ENCODE data around the gene SLC26A6. TPM values are rescaled to one million over a fixed set of nuclear protein-coding genes. Genes with fewer than 3 reads are reported as not detected.

SLC26A6 gene
- total and polyA plus RNA-seq, 7 experiments from 2014 or later, result 3.5 to 37.6 (median 21.0) TPM

- peak overlapping the region; percentile 70 for H3K27ac ChIP-seq (ENCODE audit: low read depth, low read length)
- Mint-ChIP-seq H3K9me3 (no peaks in the 10 kb centered on the region), H3K27ac (no peak overlapping the region), H3K27me3 (no peaks in the 10 kb centered on the region), H3K4me1 (peaks cover 4 to 31% (median 22%) of the 10 kb centered on the region in 7 donors), H3K4me3 (peak overlapping the region; percentile 79 to 92 (median 88)), H3K36me3 (peaks cover 0 to 4% (median 0%) of the 10 kb centered on the region in 5 donors)
- peaks cover 0 to 5% (median 0%) of the 10 kb centered on the region in 3 experiments for H3K36me3 ChIP-seq (ENCODE audit: control insufficient read depth in 2 of 3, insufficient read depth in 3 of 3, low read length in 3 of 3)
- intact Hi-C loops (cut with micrococcal nuclease), result loop anchor here in 1 of 2 donors (5.0 to 10.0 kb wide), 3 partner anchors 39 to 706 kb away; partner anchors contain the start of genes COL7A1, NME6 and USP4
- POLR2A ChIA-PET, result interaction anchor here (0.7 to 3.0 kb wide), 8 partner anchors 13 to 484 kb away, joined by 3 to 9 read pairs (median 4); partner anchors contain the start of genes CCDC51, CELSR3, UQCRC1 and USP19
- no peaks in the 10 kb centered on the region for H3K9me3 ChIP-seq (ENCODE audit: control insufficient read depth in 2 of 3, low read length in 3 of 3)
- no peaks in the 10 kb centered on the region for H3K27me3 ChIP-seq (ENCODE audit: control insufficient read depth in 2 of 2, insufficient read depth in 2 of 2, low read length in 2 of 2)
- CTCF ChIA-PET, result interaction anchor here (2.4 kb wide), 1 partner anchor 48 kb away, joined by 7 read pairs; no protein-coding TSS in a partner anchor
- H3K4me3 ChIP-seq (ENCODE audit: low read length), result peak overlapping the region; percentile 76
- ATAC-seq (no peak), DNase-seq (no peak)
- peaks cover 0 to 11% of the 10 kb centered on the region in 2 donors for H3K4me1 ChIP-seq (ENCODE audit: control insufficient read depth in 2 of 2, insufficient read depth in 2 of 2, low read length in 2 of 2)
These were observed 941 bp upstream of the SLC26A6 start for GRCh38 chr3:48636149-48636655.

- Mint-ChIP-seq H3K27ac (peak overlapping the region in 3 of 9 donors; percentile 20 to 45 (median 38)), H3K36me3 (peaks cover 0 to 9% (median 0%) of the 10 kb centered on the region in 5 donors), H3K27me3 (no peaks in the 10 kb centered on the region), H3K4me1 (peaks cover 4 to 31% (median 22%) of the 10 kb centered on the region in 7 donors), H3K9me3 (no peaks in the 10 kb centered on the region), H3K4me3 (peak overlapping the region; percentile 79 to 92 (median 88))
- intact Hi-C loops (cut with micrococcal nuclease), result loop anchor here (1.0 to 10.0 kb wide), 13 partner anchors 22 to 708 kb away; partner anchors contain the start of genes NME6 (in 2 of the 2), QRICH1 (in 2 of the 2), UQCRC1 (in 2 of the 2) and CDC25A (in 1 of the 2)
- Histone ChIP-seq H3K4me3 (ENCODE audit: low read length) (peak overlapping the region; percentile 76), H3K4me1 (ENCODE audit: control insufficient read depth in 2 of 2, insufficient read depth in 2 of 2, low read length in 2 of 2) (peaks cover 0 to 11% of the 10 kb centered on the region in 2 donors), H3K9me3 (ENCODE audit: control insufficient read depth in 2 of 3, low read length in 3 of 3) (no peaks in the 10 kb centered on the region), H3K27me3 (ENCODE audit: control insufficient read depth in 2 of 2, insufficient read depth in 2 of 2, low read length in 2 of 2) (no peaks in the 10 kb centered on the region), H3K27ac (ENCODE audit: low read depth, low read length) (peak overlapping the region; percentile 70), H3K36me3 (ENCODE audit: control insufficient read depth in 2 of 3, insufficient read depth in 3 of 3, low read length in 3 of 3) (peaks cover 0 to 5% (median 0%) of the 10 kb centered on the region in 3 experiments)
- ChIA-PET CTCF (interaction anchor here (0.6 to 2.4 kb wide), 6 partner anchors 22 to 199 kb away, joined by 3 to 7 read pairs (median 4); no protein-coding TSS in a partner anchor), POLR2A (interaction anchor here (0.6 to 3.0 kb wide), 6 partner anchors 12 to 234 kb away, joined by 3 to 9 read pairs (median 6); partner anchors contain the start of genes CELSR3, PFKFB4 and UQCRC1)
- DNase-seq, result peak in 3 of 9 donors; percentile 10 to 66 (median 28)
- peak; percentile 19 for ATAC-seq
These were observed 520 bp downstream of the SLC26A6 start for GRCh38 chr3:48634661-48635221.

GRCh38 chr3:48633743-48634142 lies 1.5 kb downstream of the SLC26A6 start:
- Mint-ChIP-seq H3K27ac (peak overlapping the region in 1 of 9 donors; percentile 45), H3K27me3 (no peaks in the 10 kb centered on the region), H3K9me3 (no peaks in the 10 kb centered on the region), H3K4me1 (peaks cover 4 to 31% (median 19%) of the 10 kb centered on the region in 7 donors), H3K4me3 (peak overlapping the region; percentile 33 to 92 (median 88)), H3K36me3 (peaks cover 0 to 13% (median 0%) of the 10 kb centered on the region in 5 donors)
- ATAC-seq (no peak), DNase-seq (no peak)
- Histone ChIP-seq H3K4me3 (ENCODE audit: low read length) (no peak overlapping the region), H3K4me1 (ENCODE audit: control insufficient read depth in 2 of 2, insufficient read depth in 2 of 2, low read length in 2 of 2) (peaks cover 0 to 11% of the 10 kb centered on the region in 2 donors), H3K27ac (ENCODE audit: low read depth, low read length) (no peak overlapping the region), H3K27me3 (ENCODE audit: control insufficient read depth in 2 of 2, insufficient read depth in 2 of 2, low read length in 2 of 2) (no peaks in the 10 kb centered on the region), H3K9me3 (ENCODE audit: control insufficient read depth in 2 of 3, low read length in 3 of 3) (no peaks in the 10 kb centered on the region), H3K36me3 (ENCODE audit: control insufficient read depth in 2 of 3, insufficient read depth in 3 of 3, low read length in 3 of 3) (peaks cover 0 to 7% (median 0%) of the 10 kb centered on the region in 3 experiments)
- intact Hi-C loops (cut with micrococcal nuclease), result loop anchor here in 1 of 2 donors (10.0 kb wide), 1 partner anchor 329 kb away; the partner anchor contains the start of gene NME6
- POLR2A ChIA-PET, result interaction anchor here (1.3 to 2.0 kb wide), 2 partner anchors 23 to 77 kb away, joined by 3 to 5 read pairs; partner anchors contain the start of gene PFKFB4
- CTCF ChIA-PET, result interaction anchor here (1.1 to 1.3 kb wide), 2 partner anchors 55 to 100 kb away, joined by 3 to 4 read pairs; no protein-coding TSS in a partner anchor

GRCh38 chr3:48633256-48633655 lies 2.0 kb downstream of the SLC26A6 start:
- no peak for DNase-seq
- no peak for ATAC-seq
- Mint-ChIP-seq H3K27ac (no peak overlapping the region), H3K27me3 (no peaks in the 10 kb centered on the region), H3K9me3 (no peaks in the 10 kb centered on the region), H3K4me3 (peak overlapping the region in 6 of 10 donors; percentile 9 to 90 (median 22)), H3K4me1 (peaks cover 4 to 31% (median 19%) of the 10 kb centered on the region in 7 donors), H3K36me3 (peaks cover 0 to 13% (median 0%) of the 10 kb centered on the region in 5 donors)
- H3K27me3 ChIP-seq (ENCODE audit: control insufficient read depth in 2 of 2, insufficient read depth in 2 of 2, low read length in 2 of 2), result no peaks in the 10 kb centered on the region
- H3K4me3 ChIP-seq (ENCODE audit: low read length), result no peak overlapping the region
- ChIA-PET CTCF (interaction anchor here (1.1 kb wide), 1 partner anchor 99 kb away, joined by 4 read pairs; no protein-coding TSS in a partner anchor), POLR2A (interaction anchor here (1.3 to 2.0 kb wide), 2 partner anchors 23 to 76 kb away, joined by 3 to 5 read pairs; partner anchors contain the start of gene PFKFB4)
- intact Hi-C loops (cut with micrococcal nuclease), result loop anchor here in 1 of 2 donors (10.0 kb wide), 1 partner anchor 328 kb away; the partner anchor contains the start of gene NME6
- H3K27ac ChIP-seq (ENCODE audit: low read depth, low read length), result no peak overlapping the region
- peaks cover 0 to 11% of the 10 kb centered on the region in 2 donors for H3K4me1 ChIP-seq (ENCODE audit: control insufficient read depth in 2 of 2, insufficient read depth in 2 of 2, low read length in 2 of 2)
- H3K36me3 ChIP-seq (ENCODE audit: control insufficient read depth in 2 of 3, insufficient read depth in 3 of 3, low read length in 3 of 3), result peaks cover 0 to 12% (median 0%) of the 10 kb centered on the region in 3 experiments
- no peaks in the 10 kb centered on the region for H3K9me3 ChIP-seq (ENCODE audit: control insufficient read depth in 2 of 3, low read length in 3 of 3)

- Histone ChIP-seq H3K27ac (ENCODE audit: low read depth, low read length) (no peak overlapping the region), H3K27me3 (ENCODE audit: control insufficient read depth in 2 of 2, insufficient read depth in 2 of 2, low read length in 2 of 2) (no peaks in the 10 kb centered on the region), H3K4me3 (ENCODE audit: low read length) (no peak overlapping the region), H3K36me3 (ENCODE audit: control insufficient read depth in 2 of 3, insufficient read depth in 3 of 3, low read length in 3 of 3) (peaks cover 0 to 27% (median 0%) of the 10 kb centered on the region in 3 experiments), H3K4me1 (ENCODE audit: control insufficient read depth in 2 of 2, insufficient read depth in 2 of 2, low read length in 2 of 2) (peaks cover 0 to 11% of the 10 kb centered on the region in 2 donors), H3K9me3 (ENCODE audit: control insufficient read depth in 2 of 3, low read length in 3 of 3) (no peaks in the 10 kb centered on the region)
- Mint-ChIP-seq H3K9me3 (no peaks in the 10 kb centered on the region), H3K4me1 (peaks cover 4 to 30% (median 16%) of the 10 kb centered on the region in 7 donors), H3K27ac (peak overlapping the region in 1 of 9 donors; percentile 32), H3K27me3 (no peaks in the 10 kb centered on the region), H3K4me3 (peak overlapping the region in 1 of 10 donors; percentile 66), H3K36me3 (peaks cover 0 to 17% (median 8%) of the 10 kb centered on the region in 5 donors)
- ChIA-PET CTCF (interaction anchor here (0.5 kb wide), 1 partner anchor 123 kb away, joined by 3 read pairs; no protein-coding TSS in a partner anchor), POLR2A (interaction anchor here (0.5 kb wide), 1 partner anchor 762 kb away, joined by 4 read pairs; no protein-coding TSS in a partner anchor)
- DNase-seq, result no peak
- no peak for ATAC-seq
- intact Hi-C loops (cut with micrococcal nuclease), result loop anchor here in 1 of 2 donors (10.0 kb wide), 1 partner anchor 327 kb away; the partner anchor contains the start of gene NME6
These were observed 3.5 kb downstream of the SLC26A6 start for GRCh38 chr3:48631516-48632448.
